ENCODE data around the gene ZNRF1. TPM values are rescaled to one million over a fixed set of nuclear protein-coding genes. Genes with fewer than 3 reads are reported as not detected.

ZNRF1 gene
- total RNA-seq, 1 experiment from 2014 or later, result 27.1 TPM

- no peak for DNase-seq
- CTCF ChIA-PET, result interaction anchor here (0.6 kb wide), 2 partner anchors 44 to 293 kb away, joined by 6 to 10 read pairs; no protein-coding TSS in a partner anchor
- intact Hi-C loops (cut with micrococcal nuclease; ENCODE audit: unreplicated experiment), result no loop called here
- no peak overlapping the region for H3K4me3 Mint-ChIP-seq (ENCODE audit: low read depth, unreplicated experiment)
- no peaks in the 10 kb centered on the region for H3K27me3 Mint-ChIP-seq (ENCODE audit: unreplicated experiment)
- no TSS peak for BruUV-seq (replicated peaks)
- no peaks in the 10 kb centered on the region for H3K36me3 Mint-ChIP-seq (ENCODE audit: insufficient read depth, unreplicated experiment)
- H3K4me1 Mint-ChIP-seq (ENCODE audit: low read depth, unreplicated experiment), result peaks cover 11% of the 10 kb centered on the region
- peaks cover 2% of the 10 kb centered on the region for H3K9me3 Mint-ChIP-seq (ENCODE audit: low read depth, unreplicated experiment)
- TF ChIP-seq CTCF (IDR thresholded peaks at IDR 0.05; ENCODE audit: unreplicated experiment), result no peak
- H3K27ac Mint-ChIP-seq (ENCODE audit: unreplicated experiment), result no peak overlapping the region
These were observed 75.5 kb downstream of the ZNRF1 start for GRCh38 chr16:75074304-75074793.

GRCh38 chr16:75074920-75075687, 76.3 kb downstream of the ZNRF1 start:
- H3K27me3 Mint-ChIP-seq (ENCODE audit: unreplicated experiment), result no peaks in the 10 kb centered on the region
- H3K9me3 Mint-ChIP-seq (ENCODE audit: low read depth, unreplicated experiment), result peaks cover 2% of the 10 kb centered on the region
- H3K4me1 Mint-ChIP-seq (ENCODE audit: low read depth, unreplicated experiment), result peaks cover 8% of the 10 kb centered on the region
- DNase-seq, result no peak
- no TSS peak for BruUV-seq (replicated peaks)
- no peak overlapping the region for H3K27ac Mint-ChIP-seq (ENCODE audit: unreplicated experiment)
- no peak for TF ChIP-seq CTCF (IDR thresholded peaks at IDR 0.05; ENCODE audit: unreplicated experiment)
- no peaks in the 10 kb centered on the region for H3K36me3 Mint-ChIP-seq (ENCODE audit: insufficient read depth, unreplicated experiment)
- no peak overlapping the region for H3K4me3 Mint-ChIP-seq (ENCODE audit: low read depth, unreplicated experiment)
- intact Hi-C loops (cut with micrococcal nuclease; ENCODE audit: unreplicated experiment), result no loop called here
- CTCF ChIA-PET, result no interaction called here

- no peak for TF ChIP-seq CTCF (IDR thresholded peaks at IDR 0.05; ENCODE audit: unreplicated experiment)
- no peak for DNase-seq
- Mint-ChIP-seq H3K27ac (ENCODE audit: unreplicated experiment) (no peak overlapping the region), H3K36me3 (ENCODE audit: insufficient read depth, unreplicated experiment) (no peaks in the 10 kb centered on the region), H3K4me1 (ENCODE audit: low read depth, unreplicated experiment) (peaks cover 2% of the 10 kb centered on the region), H3K27me3 (ENCODE audit: unreplicated experiment) (no peaks in the 10 kb centered on the region), H3K9me3 (ENCODE audit: low read depth, unreplicated experiment) (peaks cover 2% of the 10 kb centered on the region), H3K4me3 (ENCODE audit: low read depth, unreplicated experiment) (no peak overlapping the region)
- CTCF ChIA-PET, result no interaction called here
- intact Hi-C loops (cut with micrococcal nuclease; ENCODE audit: unreplicated experiment), result no loop called here
- BruUV-seq (replicated peaks), result no TSS peak
These were observed 77.0 kb downstream of the ZNRF1 start for GRCh38 chr16:75075688-75076268.

GRCh38 chr16:75078886-75079285, 80.1 kb downstream of the ZNRF1 start:
- H3K4me3 Mint-ChIP-seq (ENCODE audit: low read depth, unreplicated experiment), result no peak overlapping the region
- H3K4me1 Mint-ChIP-seq (ENCODE audit: low read depth, unreplicated experiment), result peaks cover 15% of the 10 kb centered on the region
- no peak for TF ChIP-seq CTCF (IDR thresholded peaks at IDR 0.05; ENCODE audit: unreplicated experiment)
- CTCF ChIA-PET, result no interaction called here
- intact Hi-C loops (cut with micrococcal nuclease; ENCODE audit: unreplicated experiment), result no loop called here
- no TSS peak for BruUV-seq (replicated peaks)
- H3K9me3 Mint-ChIP-seq (ENCODE audit: low read depth, unreplicated experiment), result peaks cover 2% of the 10 kb centered on the region
- H3K27ac Mint-ChIP-seq (ENCODE audit: unreplicated experiment), result no peak overlapping the region
- H3K36me3 Mint-ChIP-seq (ENCODE audit: insufficient read depth, unreplicated experiment), result no peaks in the 10 kb centered on the region
- no peaks in the 10 kb centered on the region for H3K27me3 Mint-ChIP-seq (ENCODE audit: unreplicated experiment)
- DNase-seq, result no peak
